GM19025 (cell line): ENCODE results near the gene TMEM164.
"Not testable (repeated sequence)": the region's sequence is repeated elsewhere in the genome, so short reads cannot be mapped to it uniquely, and the experiment has no call there.

Experiments used
- ATAC-seq: cut with Tn5 transposase; IDR thresholded peaks from one replicate; pipeline ENCODE4 v1.9.1; 2021; ENCODE audit warnings: mild to moderate bottlenecking, low read depth, moderate library complexity; ENCODE audit not compliant: unreplicated experiment

TMEM164 gene

GRCh38 chrX:110002300-110003166 is at the start of gene TMEM164:
Gene TMEM164, plus strand, starts transcription at chrX:110003114. Its CDS starts 661 bp downstream, at chrX:110003775.
- peak; percentile 88 for ATAC-seq

DNA sequence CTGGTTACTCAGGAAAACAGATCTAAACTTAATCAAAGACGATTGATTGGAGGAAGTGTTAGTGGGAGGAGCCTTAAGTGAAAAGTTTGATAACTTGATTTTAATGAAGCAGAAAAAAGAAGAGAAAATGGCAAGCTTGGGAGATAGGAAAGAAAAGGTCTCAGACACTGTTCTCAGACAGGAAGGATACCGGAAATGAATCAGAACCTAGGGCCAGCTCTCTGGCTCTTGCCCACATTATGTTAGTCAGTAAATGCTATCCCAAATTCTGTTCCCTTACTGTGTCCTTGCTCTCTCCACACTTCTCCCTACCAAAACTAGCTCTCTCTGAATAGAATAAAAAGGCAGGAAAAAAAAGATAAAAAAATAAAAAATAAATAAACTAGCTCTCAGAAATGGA is 48.6 kb upstream of the TMEM164 start:
- ATAC-seq = no peak

GRCh38 chrX:109954955-109955354 is 48.0 kb upstream of the TMEM164 start:
- ATAC-seq = no peak

DNA sequence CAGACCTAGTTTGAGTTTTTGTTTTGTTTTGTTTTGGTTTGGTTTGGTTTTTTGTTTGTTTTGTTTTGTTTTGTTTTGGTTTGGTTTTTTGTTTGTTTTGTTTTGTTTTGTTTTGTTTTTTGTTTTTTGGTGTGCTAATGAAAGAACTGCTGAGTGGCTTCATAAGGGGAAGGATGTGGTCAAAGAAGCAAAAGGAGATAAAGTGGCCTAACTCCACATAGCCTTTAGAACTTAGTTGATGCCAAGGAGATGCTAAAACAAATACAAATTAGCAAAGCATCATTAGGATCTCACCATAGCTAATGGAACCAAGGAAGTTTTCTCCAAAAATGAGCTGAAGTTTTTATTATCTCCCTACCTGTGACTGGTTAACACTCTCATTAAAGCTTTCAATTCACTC is 44.6 kb upstream of the TMEM164 start:
- ATAC-seq = no peak

- no peak for ATAC-seq
Measured at GRCh38 chrX:109959356-109959871, 43.5 kb upstream of the TMEM164 start.

GRCh38 chrX:109964390-109964789 is 38.5 kb upstream of the TMEM164 start:
- no peak for ATAC-seq

- no peak for ATAC-seq
Measured at GRCh38 chrX:109966246-109966645, 36.7 kb upstream of the TMEM164 start.

GRCh38 chrX:109967156-109967555 is 35.8 kb upstream of the TMEM164 start:
- ATAC-seq = no peak

- not testable (repeated sequence) for ATAC-seq
Measured at GRCh38 chrX:109970841-109971240, 32.1 kb upstream of the TMEM164 start.

- no peak for ATAC-seq
Measured at GRCh38 chrX:109974906-109975655, 27.8 kb upstream of the TMEM164 start.

GRCh38 chrX:109985210-109985609 is 17.7 kb upstream of the TMEM164 start:
- not testable (repeated sequence) for ATAC-seq

- ATAC-seq = no peak
Measured at GRCh38 chrX:109987884-109988283, 15.0 kb upstream of the TMEM164 start.

GRCh38 chrX:109990582-109991276 is 12.2 kb upstream of the TMEM164 start:
- ATAC-seq = no peak

DNA sequence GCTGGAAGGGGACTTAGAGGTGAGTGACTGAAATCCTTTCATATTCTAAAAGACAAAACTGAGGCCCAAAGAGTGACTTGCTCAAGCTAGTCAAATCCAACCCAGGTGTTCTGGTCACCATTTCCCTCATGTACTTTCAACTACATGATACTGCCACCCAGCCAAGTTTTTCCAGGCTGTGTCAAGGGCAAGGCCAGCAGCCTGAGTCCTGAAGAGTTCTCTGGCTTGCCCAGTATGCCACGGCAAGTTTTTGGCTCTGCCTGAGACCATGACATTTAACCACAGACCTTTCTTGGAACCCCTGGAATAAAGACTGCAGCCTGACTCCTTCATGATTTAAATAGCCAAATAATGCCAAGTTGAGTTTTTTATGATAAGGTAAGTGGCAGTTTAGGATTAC is 10.7 kb upstream of the TMEM164 start:
- no peak for ATAC-seq

- ATAC-seq = no peak
Measured at GRCh38 chrX:109995155-109995554, 7.8 kb upstream of the TMEM164 start.

- no peak for ATAC-seq
Measured at GRCh38 chrX:109997786-109998452, 5.0 kb upstream of the TMEM164 start.

- ATAC-seq = no peak
Measured at GRCh38 chrX:110000000-110000399, 2.9 kb upstream of the TMEM164 start.

- no peak for ATAC-seq
Measured at GRCh38 chrX:110000847-110001713, 1.8 kb upstream of the TMEM164 start.

DNA sequence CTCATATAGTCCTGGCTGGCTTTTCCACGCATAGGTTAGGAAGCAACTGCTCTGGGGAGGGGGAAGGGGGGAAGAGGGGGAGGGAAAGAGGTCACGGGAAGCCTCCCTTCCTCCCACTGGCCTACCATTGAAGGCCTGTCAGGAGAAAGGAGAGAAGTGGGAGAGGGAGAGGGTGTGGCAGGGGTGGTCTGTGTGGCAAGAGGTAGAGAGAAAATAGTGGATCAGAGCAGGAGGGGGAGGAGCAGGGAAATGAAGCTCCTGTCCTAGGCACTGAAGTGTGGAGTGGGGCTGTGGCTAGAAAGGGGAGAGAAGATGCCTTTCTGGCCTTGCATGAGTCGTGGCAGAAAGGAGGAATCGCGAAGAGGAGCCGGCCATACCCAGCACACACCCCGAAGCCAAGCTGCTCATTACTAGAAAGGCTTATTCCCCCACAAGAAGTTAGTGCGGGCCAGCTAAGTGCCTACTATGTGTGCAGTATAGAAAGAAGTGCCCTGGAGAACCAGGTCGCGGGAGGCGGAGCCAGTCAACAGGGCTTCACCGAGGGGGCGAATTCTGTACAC is 1.1 kb upstream of the TMEM164 start:
- no peak for ATAC-seq
